HG03342 (cell line): ENCODE measurements around the gene CD226.
"Not testable (repeated sequence)": the region's sequence is repeated elsewhere in the genome, so short reads cannot be mapped to it uniquely, and the experiment has no call there.

Experiments used
- ATAC-seq: cut with Tn5 transposase; IDR thresholded peaks from one replicate; pipeline ENCODE4 v1.9.1; 2021; ENCODE audit warnings: mild to moderate bottlenecking, moderate library complexity; ENCODE audit not compliant: unreplicated experiment

Gene CD226

GRCh38 chr18:69947361-69948133 is at the start of gene CD226:
TSS of gene CD226 (minus strand) at chr18:69947873. CDS start at chr18:69947406, 467 bp downstream.
- ATAC-seq = peak; percentile 44

GRCh38 chr18:69996951-69997798 is 49.5 kb upstream of the CD226 start:
- ATAC-seq = no peak

- no peak for ATAC-seq
These were observed 48.7 kb upstream of the CD226 start for GRCh38 chr18:69996417-69996816.

DNA sequence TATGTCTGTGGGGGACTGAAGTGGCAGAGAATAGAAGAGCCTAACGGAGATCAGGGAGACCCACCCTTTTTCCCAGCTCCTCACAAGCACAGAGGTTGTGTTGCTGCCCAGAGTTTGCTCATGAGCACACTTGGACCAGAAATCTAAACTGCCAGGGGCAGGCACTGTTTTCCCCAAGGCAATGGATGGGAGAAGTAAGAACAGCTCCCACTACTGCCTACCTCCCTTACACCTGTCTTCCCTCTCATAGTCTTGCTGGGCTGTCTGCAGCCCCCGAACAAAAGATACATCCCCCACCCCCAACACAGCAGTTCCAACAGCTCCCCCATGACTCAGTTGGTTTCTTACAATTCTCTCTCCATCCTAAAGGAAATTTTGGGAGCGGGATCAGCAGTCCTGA is 48.1 kb upstream of the CD226 start:
- ATAC-seq = no peak

DNA sequence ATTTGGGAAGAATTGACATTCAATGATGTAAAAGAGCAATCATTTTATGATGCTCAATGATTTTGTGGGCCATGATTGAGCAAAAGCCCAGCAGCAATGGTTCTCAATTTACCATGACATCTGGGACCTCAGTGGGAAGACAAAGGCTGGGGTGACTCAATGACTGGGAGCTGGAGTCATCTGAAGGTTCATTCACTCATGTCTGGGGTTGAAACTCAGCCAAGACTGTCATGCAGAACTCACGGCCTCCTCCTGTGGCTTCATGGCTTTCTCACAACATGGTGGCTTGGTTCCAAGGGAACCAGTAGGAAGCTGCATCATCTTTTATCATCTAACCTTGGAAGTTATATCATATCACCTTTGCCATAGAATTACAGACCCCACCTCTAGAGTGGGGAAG is 45.1 kb upstream of the CD226 start:
- no peak for ATAC-seq

- ATAC-seq = no peak
These were observed 40.2 kb upstream of the CD226 start for GRCh38 chr18:69987870-69988269.

DNA sequence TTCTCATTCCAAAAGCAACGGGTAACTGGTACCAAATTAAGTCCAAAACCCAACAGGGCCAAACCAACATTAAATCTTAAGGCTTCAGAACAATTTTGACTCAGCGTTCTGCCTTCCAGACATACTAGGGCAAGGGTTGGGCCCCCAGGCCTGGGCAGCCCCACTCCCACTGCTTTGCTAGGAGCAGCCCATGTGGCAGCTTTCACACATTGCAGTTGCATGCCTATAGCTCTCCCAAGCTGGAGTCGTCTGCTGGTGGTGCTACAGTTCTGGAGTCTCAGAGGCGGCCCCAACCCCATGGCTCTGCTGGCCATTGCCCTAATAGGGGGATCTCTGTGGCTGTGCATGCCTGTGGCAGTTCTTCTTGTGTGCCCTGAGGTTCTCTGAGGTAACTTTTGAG is 37.6 kb upstream of the CD226 start:
- ATAC-seq = no peak

- ATAC-seq = no peak
These were observed 34.7 kb upstream of the CD226 start for GRCh38 chr18:69982417-69982816.

GRCh38 chr18:69981948-69982347 is 34.3 kb upstream of the CD226 start:
- peak; percentile 45 for ATAC-seq

- ATAC-seq = no peak
These were observed 33.5 kb upstream of the CD226 start for GRCh38 chr18:69980982-69981804.

DNA sequence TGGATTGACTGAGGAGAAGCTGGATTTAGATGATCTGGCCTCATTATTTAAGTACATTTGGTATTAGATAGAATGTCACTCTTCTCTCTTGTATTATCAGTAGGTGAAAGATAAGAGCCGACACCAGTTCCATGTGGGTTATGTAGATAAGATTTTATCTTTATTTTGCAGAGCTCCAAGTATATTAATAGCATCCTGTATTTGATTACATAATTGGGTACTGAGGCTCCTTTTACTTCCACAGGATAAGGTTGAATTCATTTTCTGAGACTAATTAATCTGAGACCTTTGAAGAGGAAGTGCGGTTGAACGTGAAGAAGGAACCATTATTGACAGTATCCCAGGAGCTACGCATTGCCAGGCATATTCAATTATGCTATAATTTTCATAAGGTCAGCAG is 32.8 kb upstream of the CD226 start:
- ATAC-seq = no peak

- ATAC-seq = peak; percentile 61
These were observed 31.4 kb upstream of the CD226 start for GRCh38 chr18:69978732-69979715.

- not testable (repeated sequence) for ATAC-seq
These were observed 27.6 kb upstream of the CD226 start for GRCh38 chr18:69975294-69975693.

- ATAC-seq = no peak
These were observed 26.7 kb upstream of the CD226 start for GRCh38 chr18:69974365-69974764.

DNA sequence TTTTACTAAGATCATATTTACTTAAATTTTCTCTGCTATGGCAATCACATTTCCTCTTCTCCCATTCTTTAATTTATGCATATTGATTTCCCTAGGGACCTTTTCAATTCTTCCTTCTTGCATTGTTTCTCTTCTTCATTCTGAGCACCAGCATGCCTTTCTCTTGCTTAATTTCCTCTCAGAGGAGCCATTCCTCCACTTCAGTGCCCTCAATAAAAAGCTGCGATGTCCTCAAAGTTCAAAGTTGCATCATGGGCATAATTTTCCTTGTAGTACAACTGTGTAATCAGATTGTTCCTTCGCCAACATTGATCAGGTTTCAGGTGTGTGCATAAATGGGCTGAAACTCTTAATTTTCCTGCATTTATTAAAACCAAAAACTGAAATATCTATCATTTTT is 21.8 kb upstream of the CD226 start:
- no peak for ATAC-seq

DNA sequence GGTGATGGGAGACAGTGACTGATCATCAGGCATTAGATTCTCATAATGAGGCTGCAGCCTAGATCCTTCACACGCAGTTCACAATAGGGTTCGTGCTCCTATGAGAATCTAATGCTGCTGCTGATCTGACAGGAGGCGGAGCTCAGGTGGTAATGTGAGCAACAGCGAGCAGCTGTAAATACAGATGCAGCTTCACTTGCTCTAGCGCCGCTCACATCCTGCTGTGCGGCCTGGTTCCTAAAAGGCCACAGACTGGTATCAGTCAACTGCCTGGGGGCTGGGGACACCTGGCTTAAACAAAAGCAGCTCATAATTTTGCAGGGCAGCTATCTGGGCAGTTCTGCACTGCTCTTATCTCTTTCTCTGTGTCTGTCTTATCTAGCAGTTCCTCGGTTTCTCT is 20.4 kb upstream of the CD226 start:
- no peak for ATAC-seq

DNA sequence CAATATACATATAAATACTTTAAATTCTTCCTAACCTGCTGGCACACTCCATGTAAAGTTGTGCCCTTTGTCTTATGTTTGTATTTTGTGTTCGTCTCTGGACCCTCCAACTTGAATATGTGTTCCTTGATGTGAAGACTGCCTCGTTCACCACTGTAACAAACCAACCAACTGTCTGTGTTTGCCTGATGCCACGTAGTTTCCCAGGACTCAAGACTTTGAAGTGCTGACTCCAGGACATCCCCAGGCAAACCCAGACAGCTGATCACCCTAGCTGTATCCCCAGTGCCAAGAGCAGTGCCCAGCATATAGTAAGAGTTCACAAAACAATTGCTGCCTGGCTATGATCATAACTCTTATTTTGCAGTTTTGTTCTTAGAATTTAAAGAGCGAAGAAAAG is 15.5 kb upstream of the CD226 start:
- ATAC-seq = no peak

- no peak for ATAC-seq
These were observed 14.0 kb upstream of the CD226 start for GRCh38 chr18:69961718-69962117.

DNA sequence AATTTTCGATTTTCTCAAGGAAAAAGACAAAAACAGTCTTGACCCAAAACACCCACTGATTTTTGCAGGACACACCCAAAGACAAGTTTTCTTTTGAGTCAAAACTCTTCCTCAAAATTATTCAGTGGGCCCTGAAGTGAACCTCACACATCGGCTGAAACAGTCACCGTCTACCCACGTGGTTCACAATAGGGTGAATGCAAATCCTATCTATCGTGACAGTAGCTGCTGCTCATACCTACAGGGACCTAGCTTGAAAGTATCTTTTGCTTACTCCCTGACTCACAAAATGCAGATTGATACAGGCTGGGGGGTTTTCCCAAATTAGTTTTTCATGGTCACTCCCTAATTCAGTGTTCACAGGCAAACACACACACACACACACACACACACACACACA is 10.7 kb upstream of the CD226 start:
- ATAC-seq = peak; percentile 59

- no peak for ATAC-seq
These were observed 10.1 kb upstream of the CD226 start for GRCh38 chr18:69957747-69958146.
